H9 (cell line): Measurements from ENCODE around the gene EML4. TPM values are rescaled to one million over a fixed set of nuclear protein-coding genes. Genes with fewer than 3 reads are reported as not detected.
A peak's percentile ranks its signal among the peaks of the same experiment; 100 is the strongest.

ENCODE experiments used
- DNase-seq: peaks from one replicate; pipeline ENCODE4 v3.0.0-alpha.2; 2017
- H2AFZ ChIP-seq: one replicate; pipeline ENCODE4 v1.6.1; 2013; ENCODE audit warnings: mild to moderate bottlenecking, low read length, control low read depth, moderate library complexity
- H2AK5ac ChIP-seq: 2 replicates; pipeline ENCODE4 v1.6.1; 2013; ENCODE audit warnings: low read length, control low read depth, mixed read lengths; ENCODE audit not compliant: insufficient read length
- H2BK120ac ChIP-seq: one replicate; pipeline ENCODE4 v1.6.1; 2013; ENCODE audit warnings: low read depth, mild to moderate bottlenecking, low read length, control low read depth, inconsistent platforms; ENCODE audit not compliant: poor library complexity, severe bottlenecking
- H2BK12ac ChIP-seq: 2 replicates; pipeline ENCODE4 v1.6.1; 2013; ENCODE audit warnings: low read length, control low read depth, mixed read lengths, low read depth; ENCODE audit not compliant: insufficient read length
- H2BK15ac ChIP-seq: 2 replicates; pipeline ENCODE4 v1.6.1; 2013; ENCODE audit warnings: low read depth, low read length, control low read depth
- H2BK20ac ChIP-seq: one replicate; pipeline ENCODE4 v1.6.1; 2013; ENCODE audit warnings: low read depth, mild to moderate bottlenecking, low read length, control low read depth, inconsistent platforms; ENCODE audit not compliant: poor library complexity, severe bottlenecking
- H2BK5ac ChIP-seq: 2 replicates; pipeline ENCODE4 v1.6.1; 2013; ENCODE audit warnings: low read length, control low read depth, mixed read lengths; ENCODE audit not compliant: insufficient read length
- H3K14ac ChIP-seq: 2 replicates; pipeline ENCODE4 v1.6.1; 2013; ENCODE audit warnings: low read length, control low read depth; ENCODE audit not compliant: insufficient read depth
- H3K18ac ChIP-seq: 2 replicates; pipeline ENCODE4 v1.6.1; 2013; ENCODE audit warnings: low read depth, mild to moderate bottlenecking, mixed read lengths, low read length, control low read depth; ENCODE audit not compliant: insufficient read length
- H3K23ac ChIP-seq: 2 replicates; pipeline ENCODE4 v1.6.1; 2013; ENCODE audit warnings: low read length, control low read depth, mixed read lengths, low read depth; ENCODE audit not compliant: insufficient read length
- H3K23me2 ChIP-seq: 2 replicates; pipeline ENCODE4 v1.6.1; 2013; ENCODE audit warnings: low read depth, mild to moderate bottlenecking, mixed read lengths, low read length, control low read depth; ENCODE audit not compliant: insufficient read length, poor library complexity, severe bottlenecking
- H3K27ac ChIP-seq: 2 replicates; pipeline ENCODE4 v1.5.1; 2013; ENCODE audit warnings: low read length, control low read depth, mixed read lengths, low read depth; ENCODE audit not compliant: insufficient read length
- H3K27me3 ChIP-seq: 2 replicates; pipeline ENCODE4 v1.6.1; 2013; ENCODE audit warnings: low read length, control low read depth, inconsistent platforms; ENCODE audit not compliant: insufficient read depth
- H3K4ac ChIP-seq: 2 replicates; pipeline ENCODE4 v1.6.1; 2013; ENCODE audit warnings: low read depth, mild to moderate bottlenecking, control low read depth, inconsistent platforms, low read length, moderate library complexity
- H3K4me1 ChIP-seq: 2 replicates; pipeline ENCODE4 v1.6.1; 2013; ENCODE audit warnings: low read length, control low read depth, inconsistent platforms; ENCODE audit not compliant: insufficient read depth
- H3K4me2 ChIP-seq: 2 replicates; pipeline ENCODE4 v1.6.1; 2013; ENCODE audit warnings: low read length, control low read depth, mixed read lengths; ENCODE audit not compliant: insufficient read length, insufficient read depth
- H3K56ac ChIP-seq: 2 replicates; pipeline ENCODE4 v1.6.1; 2013; ENCODE audit warnings: low read depth, mild to moderate bottlenecking, mixed read lengths, low read length, control low read depth; ENCODE audit not compliant: insufficient read length
- H3K79me1 ChIP-seq: 2 replicates; pipeline ENCODE4 v1.6.1; 2013; ENCODE audit warnings: low read depth, mild to moderate bottlenecking, moderate library complexity, low read length, control low read depth, inconsistent platforms; ENCODE audit not compliant: insufficient read depth, poor library complexity, severe bottlenecking
- H3K79me2 ChIP-seq: 2 replicates; pipeline ENCODE4 v1.6.1; 2013; ENCODE audit warnings: low read length, control low read depth, inconsistent platforms; ENCODE audit not compliant: insufficient read depth
- H3K9ac ChIP-seq: 2 replicates; pipeline ENCODE4 v1.6.1; 2013; ENCODE audit warnings: low read length, control low read depth, mixed read lengths; ENCODE audit not compliant: insufficient read length; ENCODE audit errors: extremely low read depth
- H3K9me3 ChIP-seq: one replicate; pipeline ENCODE4 v1.6.1; 2013; ENCODE audit warnings: low read depth, low read length, inconsistent platforms; ENCODE audit not compliant: control insufficient read depth
- H3T11ph ChIP-seq: one replicate; pipeline ENCODE4 v1.6.1; 2013; ENCODE audit warnings: mild to moderate bottlenecking, low read length, control low read depth, inconsistent platforms
- H4K20me1 ChIP-seq: one replicate; pipeline ENCODE4 v1.6.1; 2013; ENCODE audit not compliant: control insufficient read depth, insufficient read length, insufficient read depth
- H4K5ac ChIP-seq: 2 replicates; pipeline ENCODE4 v1.6.1; 2013; ENCODE audit warnings: low read depth, mild to moderate bottlenecking, mixed read lengths, low read length, control low read depth; ENCODE audit not compliant: insufficient read length
- H4K8ac ChIP-seq: replicated peaks from 2 replicates; pipeline ENCODE4 v1.6.1; 2013; ENCODE audit warnings: low read length, control low read depth, mixed read lengths, low read depth; ENCODE audit not compliant: insufficient read length
- H4K91ac ChIP-seq: 2 replicates; pipeline ENCODE4 v1.6.1; 2013; ENCODE audit warnings: low read depth, mild to moderate bottlenecking, moderate library complexity, mixed read lengths, low read length, control low read depth; ENCODE audit not compliant: insufficient read length
- H3K27ac Mint-ChIP-seq, 3 experiments: 2 replicates in 2 of 3; 3 replicates in 1 of 3; pipeline ENCODE4 v1.8.0; 2020 to 2021; ENCODE audit warnings: mixed read lengths in 3 of 3, mild to moderate bottlenecking in 1 of 3, moderate library complexity in 1 of 3
- H3K27me3 Mint-ChIP-seq: 2 replicates; pipeline ENCODE4 v1.8.0; 2021; ENCODE audit warnings: low read depth, mild to moderate bottlenecking, moderate library complexity, mixed read lengths
- H3K36me3 Mint-ChIP-seq, 3 experiments: 2 replicates in 2 of 3; 3 replicates in 1 of 3; pipeline ENCODE4 v1.8.0; 2020 to 2021; ENCODE audit warnings: low read depth in 3 of 3, mixed read lengths in 3 of 3; ENCODE audit not compliant: insufficient read depth in 1 of 3
- H3K4me1 Mint-ChIP-seq, 2 experiments: 2 replicates each; pipeline ENCODE4 v1.8.0; 2020; ENCODE audit warnings: mixed read lengths in 2 of 2
- H3K4me3 Mint-ChIP-seq, 2 experiments: 2 replicates in 1 of 2; 3 replicates in 1 of 2; pipeline ENCODE4 v1.8.0; 2020 to 2021; ENCODE audit warnings: mild to moderate bottlenecking in 2 of 2, mixed read lengths in 2 of 2, moderate library complexity in 1 of 2
- H3K9me3 Mint-ChIP-seq, 2 experiments: 2 replicates in 1 of 2; 3 replicates in 1 of 2; pipeline ENCODE4 v1.8.0; 2020; ENCODE audit warnings: mild to moderate bottlenecking in 2 of 2, mixed read lengths in 2 of 2, moderate library complexity in 1 of 2
- CTCF ChIP-seq: fragments of 200-600 bp; sonication (generic); conservative IDR thresholded peaks from 3 replicates; pipeline ENCODE4 v1.8.0; 2021; ENCODE audit warnings: antibody characterized with exemption, mild to moderate bottlenecking
- WGBS: extraction: QIAGEN DNeasy Blood & Tissue Kit; methylation state at CpG from one replicate; pipeline ENCODE4 v1.1.7; 2013; ENCODE audit warnings: missing lambda C conversion rate, low lambda C conversion rate, mixed read lengths; ENCODE audit not compliant: insufficient read length; ENCODE audit errors: extremely low coverage; 5-methylcytosine and 5-hydroxymethylcytosine counted together
- total RNA-seq: library from RNA; stranded (reverse); gene quantifications from 2 replicates; pipeline ENCODE4 v1.2.1, GENCODE V29; 2021

EML4 gene
- total RNA-seq, 1 experiment from 2014 or later: 68.6 TPM

GRCh38 chr2:42252464-42252863 lies 83.3 kb downstream of the EML4 start:
- Histone ChIP-seq H3K4ac (no peak overlapping the region), H3K9me3 (no peaks in the 10 kb centered on the region), H2BK20ac (no peak overlapping the region), H3K27ac (no peak overlapping the region), H4K8ac (no peak overlapping the region), H3K56ac (no peak overlapping the region), H2BK120ac (no peak overlapping the region), H2AK5ac (no peak overlapping the region), H3K27me3 (no peaks in the 10 kb centered on the region), H3K18ac (no peak overlapping the region), H3K14ac (no peak overlapping the region), H3K4me1 (no peaks in the 10 kb centered on the region), H4K20me1 (no peaks in the 10 kb centered on the region), H2BK12ac (no peak overlapping the region), H3K79me2 (no peaks in the 10 kb centered on the region), H3K79me1 (no peaks in the 10 kb centered on the region), H3T11ph (no peak overlapping the region), H3K9ac (no peak overlapping the region), H3K4me2 (no peak overlapping the region), H2AFZ (no peak overlapping the region), H3K23ac (no peak overlapping the region), H3K23me2 (no peaks in the 10 kb centered on the region), H2BK15ac (no peak overlapping the region), H4K5ac (no peak overlapping the region), H2BK5ac (no peak overlapping the region), H4K91ac (no peak overlapping the region)
- H3K27ac Mint-ChIP-seq: peak overlapping the region in 2 of 3 experiments; percentile 12; a peak in 1 of 7 replicates
- H3K4me1 Mint-ChIP-seq: peaks cover 16 to 20% of the 10 kb centered on the region in 2 experiments
- DNase-seq: no peak
- no CpG with 5 or more reads among the region's 3 CpGs for WGBS
- no peaks in the 10 kb centered on the region for H3K27me3 Mint-ChIP-seq
- TF ChIP-seq CTCF: no peak
- H3K9me3 Mint-ChIP-seq: no peaks in the 10 kb centered on the region
- H3K4me3 Mint-ChIP-seq: no peak overlapping the region
- peaks cover 3 to 21% (median 10%) of the 10 kb centered on the region in 3 experiments; a peak in 5 of 7 replicates for H3K36me3 Mint-ChIP-seq
